Activated B cell treated with CpG ODN at 0.5 μM for 24 hours (primary cell): ENCODE measurements around the gene CENPF. TPM values are rescaled to one million over a fixed set of nuclear protein-coding genes. Genes with fewer than 3 reads are reported as not detected.

Source experiments
- ATAC-seq: fragments of 200-7000 bp; cut with Tn5 transposase; one replicate; pipeline ENCODE4 v1.10.0; 2021; ENCODE audit warnings: low read depth, mild to moderate bottlenecking, moderate library complexity
- CTCF ChIA-PET: fragments of 350-600 bp; sonication (Branson Sonifier 250); formaldehyde crosslinking; loops from one replicate; lab custom pipeline; 2021; ENCODE audit warnings: antibody characterized with exemption; lab: Charles Lee
- POLR2A ChIA-PET: fragments of 350-600 bp; sonication (Branson Sonifier 250); formaldehyde crosslinking; loops from one replicate; lab custom pipeline; 2021; ENCODE audit warnings: antibody characterized with exemption; lab: Charles Lee
- DNase-seq: peaks from one replicate; pipeline ENCODE4 v3.0.0; 2022
- H3K27ac Mint-ChIP-seq: one replicate; pipeline ENCODE4 v1.8.0; 2020; ENCODE audit warnings: mixed read lengths
- H3K27me3 Mint-ChIP-seq: one replicate; pipeline ENCODE4 v1.8.0; 2021; ENCODE audit warnings: mixed read lengths
- H3K36me3 Mint-ChIP-seq: one replicate; pipeline ENCODE4 v1.8.0; 2021; ENCODE audit warnings: low read depth, mixed read lengths
- H3K4me1 Mint-ChIP-seq: one replicate; pipeline ENCODE4 v1.8.0; 2021; ENCODE audit warnings: mixed read lengths
- H3K4me3 Mint-ChIP-seq: one replicate; pipeline ENCODE4 v1.8.0; 2020; ENCODE audit warnings: mild to moderate bottlenecking, mixed read lengths
- H3K9me3 Mint-ChIP-seq: one replicate; pipeline ENCODE4 v1.8.0; 2020; ENCODE audit warnings: mixed read lengths
- CTCF ChIP-seq: fragments of 200-600 bp; IDR thresholded peaks from one replicate; pipeline ENCODE4 v1.8.0; 2022; ENCODE audit warnings: antibody characterized with exemption, mild to moderate bottlenecking
- intact Hi-C: fragments of 100-400 bp; cut with micrococcal nuclease; formaldehyde crosslinking; loops from one replicate; pipeline ENCODE4 v1.15.1; 2024
- total RNA-seq: library from RNA; stranded (reverse); gene quantifications from 2 replicates; pipeline ENCODE4 v1.2.3, GENCODE V29; 2022

Gene CENPF
- total RNA-seq, 1 donor from 2014 or later: 4.0 TPM

- H3K36me3 Mint-ChIP-seq: no peaks in the 10 kb centered on the region
- ChIA-PET CTCF (no interaction called here), POLR2A (no interaction called here)
- peaks cover 3% of the 10 kb centered on the region for H3K27me3 Mint-ChIP-seq
- no peaks in the 10 kb centered on the region for H3K9me3 Mint-ChIP-seq
- H3K4me1 Mint-ChIP-seq: no peaks in the 10 kb centered on the region
- no peak overlapping the region for H3K27ac Mint-ChIP-seq
- ATAC-seq (no peak), DNase-seq (no peak)
- H3K4me3 Mint-ChIP-seq: no peak overlapping the region
- intact Hi-C loops: no loop called here
- TF ChIP-seq CTCF: no peak
Measured at GRCh38 chr1:214685906-214686305, 82.9 kb downstream of the CENPF start.

- CTCF ChIA-PET: no interaction called here
- ATAC-seq: no peak
- Mint-ChIP-seq H3K27ac (no peak overlapping the region), H3K36me3 (no peaks in the 10 kb centered on the region), H3K4me3 (no peak overlapping the region), H3K4me1 (no peaks in the 10 kb centered on the region), H3K9me3 (no peaks in the 10 kb centered on the region), H3K27me3 (peaks cover 3% of the 10 kb centered on the region)
- DNase-seq: no peak
- TF ChIP-seq CTCF: no peak
- POLR2A ChIA-PET: no interaction called here
- intact Hi-C loops: no loop called here
Measured at GRCh38 chr1:214686497-214686896, 83.5 kb downstream of the CENPF start.

GRCh38 chr1:214688891-214689290 lies 85.9 kb downstream of the CENPF start:
- ATAC-seq (no peak), DNase-seq (no peak)
- Mint-ChIP-seq H3K36me3 (no peaks in the 10 kb centered on the region), H3K4me3 (no peak overlapping the region), H3K27me3 (peaks cover 3% of the 10 kb centered on the region), H3K4me1 (no peaks in the 10 kb centered on the region), H3K27ac (no peak overlapping the region), H3K9me3 (no peaks in the 10 kb centered on the region)
- no peak for TF ChIP-seq CTCF
- ChIA-PET POLR2A (no interaction called here), CTCF (no interaction called here)
- intact Hi-C loops: no loop called here

GRCh38 chr1:214694769-214695168 lies 91.8 kb downstream of the CENPF start:
- Mint-ChIP-seq H3K27me3 (no peaks in the 10 kb centered on the region), H3K36me3 (no peaks in the 10 kb centered on the region), H3K9me3 (no peaks in the 10 kb centered on the region), H3K27ac (no peak overlapping the region), H3K4me3 (no peak overlapping the region), H3K4me1 (no peaks in the 10 kb centered on the region)
- ChIA-PET CTCF (no interaction called here), POLR2A (no interaction called here)
- no peak for TF ChIP-seq CTCF
- DNase-seq (no peak), ATAC-seq (no peak)
- intact Hi-C loops: no loop called here

- peaks cover 5% of the 10 kb centered on the region for H3K9me3 Mint-ChIP-seq
- intact Hi-C loops: no loop called here
- no peak overlapping the region for H3K4me3 Mint-ChIP-seq
- no peak overlapping the region for H3K27ac Mint-ChIP-seq
- ChIA-PET CTCF (no interaction called here), POLR2A (no interaction called here)
- DNase-seq (no peak), ATAC-seq (no peak)
- no peak for TF ChIP-seq CTCF
- H3K36me3 Mint-ChIP-seq: no peaks in the 10 kb centered on the region
- H3K27me3 Mint-ChIP-seq: no peaks in the 10 kb centered on the region
- no peaks in the 10 kb centered on the region for H3K4me1 Mint-ChIP-seq
Measured at GRCh38 chr1:214698559-214698958, 95.6 kb downstream of the CENPF start.
